H9 (cell line): ENCODE data around the gene TPPP. TPM values are rescaled to one million over a fixed set of nuclear protein-coding genes. Genes with fewer than 3 reads are reported as not detected.
A peak's percentile ranks its signal among the peaks of the same experiment; 100 is the strongest.

Experiments used
- DNase-seq: peaks from one replicate; pipeline ENCODE4 v3.0.0-alpha.2; 2017
- H2AFZ ChIP-seq: one replicate; pipeline ENCODE4 v1.6.1; 2013; ENCODE audit warnings: mild to moderate bottlenecking, low read length, control low read depth, moderate library complexity
- H2AK5ac ChIP-seq: 2 replicates; pipeline ENCODE4 v1.6.1; 2013; ENCODE audit warnings: low read length, control low read depth, mixed read lengths; ENCODE audit not compliant: insufficient read length
- H2BK120ac ChIP-seq: one replicate; pipeline ENCODE4 v1.6.1; 2013; ENCODE audit warnings: low read depth, mild to moderate bottlenecking, low read length, control low read depth, inconsistent platforms; ENCODE audit not compliant: poor library complexity, severe bottlenecking
- H2BK12ac ChIP-seq: 2 replicates; pipeline ENCODE4 v1.6.1; 2013; ENCODE audit warnings: low read length, control low read depth, mixed read lengths, low read depth; ENCODE audit not compliant: insufficient read length
- H2BK15ac ChIP-seq: 2 replicates; pipeline ENCODE4 v1.6.1; 2013; ENCODE audit warnings: low read depth, low read length, control low read depth
- H2BK20ac ChIP-seq: one replicate; pipeline ENCODE4 v1.6.1; 2013; ENCODE audit warnings: low read depth, mild to moderate bottlenecking, low read length, control low read depth, inconsistent platforms; ENCODE audit not compliant: poor library complexity, severe bottlenecking
- H2BK5ac ChIP-seq: 2 replicates; pipeline ENCODE4 v1.6.1; 2013; ENCODE audit warnings: low read length, control low read depth, mixed read lengths; ENCODE audit not compliant: insufficient read length
- H3K14ac ChIP-seq: 2 replicates; pipeline ENCODE4 v1.6.1; 2013; ENCODE audit warnings: low read length, control low read depth; ENCODE audit not compliant: insufficient read depth
- H3K18ac ChIP-seq: 2 replicates; pipeline ENCODE4 v1.6.1; 2013; ENCODE audit warnings: low read depth, mild to moderate bottlenecking, mixed read lengths, low read length, control low read depth; ENCODE audit not compliant: insufficient read length
- H3K23ac ChIP-seq: 2 replicates; pipeline ENCODE4 v1.6.1; 2013; ENCODE audit warnings: low read length, control low read depth, mixed read lengths, low read depth; ENCODE audit not compliant: insufficient read length
- H3K23me2 ChIP-seq: 2 replicates; pipeline ENCODE4 v1.6.1; 2013; ENCODE audit warnings: low read depth, mild to moderate bottlenecking, mixed read lengths, low read length, control low read depth; ENCODE audit not compliant: insufficient read length, poor library complexity, severe bottlenecking
- H3K27ac ChIP-seq: 2 replicates; pipeline ENCODE4 v1.5.1; 2013; ENCODE audit warnings: low read length, control low read depth, mixed read lengths, low read depth; ENCODE audit not compliant: insufficient read length
- H3K27me3 ChIP-seq: 2 replicates; pipeline ENCODE4 v1.6.1; 2013; ENCODE audit warnings: low read length, control low read depth, inconsistent platforms; ENCODE audit not compliant: insufficient read depth
- H3K4ac ChIP-seq: 2 replicates; pipeline ENCODE4 v1.6.1; 2013; ENCODE audit warnings: low read depth, mild to moderate bottlenecking, control low read depth, inconsistent platforms, low read length, moderate library complexity
- H3K4me1 ChIP-seq: 2 replicates; pipeline ENCODE4 v1.6.1; 2013; ENCODE audit warnings: low read length, control low read depth, inconsistent platforms; ENCODE audit not compliant: insufficient read depth
- H3K4me2 ChIP-seq: 2 replicates; pipeline ENCODE4 v1.6.1; 2013; ENCODE audit warnings: low read length, control low read depth, mixed read lengths; ENCODE audit not compliant: insufficient read length, insufficient read depth
- H3K56ac ChIP-seq: 2 replicates; pipeline ENCODE4 v1.6.1; 2013; ENCODE audit warnings: low read depth, mild to moderate bottlenecking, mixed read lengths, low read length, control low read depth; ENCODE audit not compliant: insufficient read length
- H3K79me1 ChIP-seq: 2 replicates; pipeline ENCODE4 v1.6.1; 2013; ENCODE audit warnings: low read depth, mild to moderate bottlenecking, moderate library complexity, low read length, control low read depth, inconsistent platforms; ENCODE audit not compliant: insufficient read depth, poor library complexity, severe bottlenecking
- H3K79me2 ChIP-seq: 2 replicates; pipeline ENCODE4 v1.6.1; 2013; ENCODE audit warnings: low read length, control low read depth, inconsistent platforms; ENCODE audit not compliant: insufficient read depth
- H3K9ac ChIP-seq: 2 replicates; pipeline ENCODE4 v1.6.1; 2013; ENCODE audit warnings: low read length, control low read depth, mixed read lengths; ENCODE audit not compliant: insufficient read length; ENCODE audit errors: extremely low read depth
- H3K9me3 ChIP-seq: one replicate; pipeline ENCODE4 v1.6.1; 2013; ENCODE audit warnings: low read depth, low read length, inconsistent platforms; ENCODE audit not compliant: control insufficient read depth
- H3T11ph ChIP-seq: one replicate; pipeline ENCODE4 v1.6.1; 2013; ENCODE audit warnings: mild to moderate bottlenecking, low read length, control low read depth, inconsistent platforms
- H4K20me1 ChIP-seq: one replicate; pipeline ENCODE4 v1.6.1; 2013; ENCODE audit not compliant: control insufficient read depth, insufficient read length, insufficient read depth
- H4K5ac ChIP-seq: 2 replicates; pipeline ENCODE4 v1.6.1; 2013; ENCODE audit warnings: low read depth, mild to moderate bottlenecking, mixed read lengths, low read length, control low read depth; ENCODE audit not compliant: insufficient read length
- H4K8ac ChIP-seq: replicated peaks from 2 replicates; pipeline ENCODE4 v1.6.1; 2013; ENCODE audit warnings: low read length, control low read depth, mixed read lengths, low read depth; ENCODE audit not compliant: insufficient read length
- H4K91ac ChIP-seq: 2 replicates; pipeline ENCODE4 v1.6.1; 2013; ENCODE audit warnings: low read depth, mild to moderate bottlenecking, moderate library complexity, mixed read lengths, low read length, control low read depth; ENCODE audit not compliant: insufficient read length
- H3K27ac Mint-ChIP-seq, 3 experiments: 2 replicates in 2 of 3; 3 replicates in 1 of 3; pipeline ENCODE4 v1.8.0; 2020 to 2021; ENCODE audit warnings: mixed read lengths in 3 of 3, mild to moderate bottlenecking in 1 of 3, moderate library complexity in 1 of 3
- H3K27me3 Mint-ChIP-seq: 2 replicates; pipeline ENCODE4 v1.8.0; 2021; ENCODE audit warnings: low read depth, mild to moderate bottlenecking, moderate library complexity, mixed read lengths
- H3K36me3 Mint-ChIP-seq, 3 experiments: 2 replicates in 2 of 3; 3 replicates in 1 of 3; pipeline ENCODE4 v1.8.0; 2020 to 2021; ENCODE audit warnings: low read depth in 3 of 3, mixed read lengths in 3 of 3; ENCODE audit not compliant: insufficient read depth in 1 of 3
- H3K4me1 Mint-ChIP-seq, 2 experiments: 2 replicates each; pipeline ENCODE4 v1.8.0; 2020; ENCODE audit warnings: mixed read lengths in 2 of 2
- H3K4me3 Mint-ChIP-seq, 2 experiments: 2 replicates in 1 of 2; 3 replicates in 1 of 2; pipeline ENCODE4 v1.8.0; 2020 to 2021; ENCODE audit warnings: mild to moderate bottlenecking in 2 of 2, mixed read lengths in 2 of 2, moderate library complexity in 1 of 2
- H3K9me3 Mint-ChIP-seq, 2 experiments: 2 replicates in 1 of 2; 3 replicates in 1 of 2; pipeline ENCODE4 v1.8.0; 2020; ENCODE audit warnings: mild to moderate bottlenecking in 2 of 2, mixed read lengths in 2 of 2, moderate library complexity in 1 of 2
- CTCF ChIP-seq: fragments of 200-600 bp; sonication (generic); conservative IDR thresholded peaks from 3 replicates; pipeline ENCODE4 v1.8.0; 2021; ENCODE audit warnings: antibody characterized with exemption, mild to moderate bottlenecking
- WGBS: extraction: QIAGEN DNeasy Blood & Tissue Kit; methylation state at CpG from one replicate; pipeline ENCODE4 v1.1.7; 2013; ENCODE audit warnings: missing lambda C conversion rate, low lambda C conversion rate, mixed read lengths; ENCODE audit not compliant: insufficient read length; ENCODE audit errors: extremely low coverage; 5-methylcytosine and 5-hydroxymethylcytosine counted together
- total RNA-seq: library from RNA; stranded (reverse); gene quantifications from 2 replicates; pipeline ENCODE4 v1.2.1, GENCODE V29; 2021

The TPPP gene
- total RNA-seq, 1 experiment from 2014 or later = 0.44 TPM

- Histone ChIP-seq H3K9me3 (no peaks in the 10 kb centered on the region), H3T11ph (no peak overlapping the region), H2AK5ac (no peak overlapping the region), H3K18ac (no peak overlapping the region), H3K14ac (no peak overlapping the region), H3K4me2 (no peak overlapping the region), H2BK120ac (no peak overlapping the region), H3K56ac (no peak overlapping the region), H3K4ac (no peak overlapping the region), H3K27me3 (no peaks in the 10 kb centered on the region), H3K23me2 (no peaks in the 10 kb centered on the region), H3K23ac (no peak overlapping the region), H2BK5ac (no peak overlapping the region), H2BK12ac (no peak overlapping the region), H2BK15ac (no peak overlapping the region), H4K91ac (no peak overlapping the region), H4K20me1 (no peaks in the 10 kb centered on the region), H2AFZ (no peak overlapping the region), H3K79me1 (no peaks in the 10 kb centered on the region), H3K9ac (no peak overlapping the region), H4K5ac (no peak overlapping the region), H3K79me2 (no peaks in the 10 kb centered on the region), H2BK20ac (no peak overlapping the region), H3K4me1 (no peaks in the 10 kb centered on the region), H3K27ac (no peak overlapping the region), H4K8ac (no peak overlapping the region)
- H3K9me3 Mint-ChIP-seq = no peaks in the 10 kb centered on the region
- no peaks in the 10 kb centered on the region for H3K4me1 Mint-ChIP-seq
- H3K4me3 Mint-ChIP-seq = no peak overlapping the region
- DNase-seq = no peak
- WGBS = no CpG with 5 or more reads among the region's 38 CpGs
- no peak for TF ChIP-seq CTCF
- H3K27ac Mint-ChIP-seq = peak overlapping the region in 1 of 3 experiments; percentile 81; a peak in 2 of 7 replicates
- H3K27me3 Mint-ChIP-seq = no peaks in the 10 kb centered on the region
- H3K36me3 Mint-ChIP-seq = peaks cover 46 to 81% (median 78%) of the 10 kb centered on the region in 3 experiments; a peak in 6 of 7 replicates
Measured at GRCh38 chr5:624118-624950, 68.8 kb downstream of the TPPP start.
